Left renal pelvis (tissue), 4 donors: ENCODE data around the gene ARNT2. TPM values are rescaled to one million over a fixed set of nuclear protein-coding genes. Genes with fewer than 3 reads are reported as not detected.

Experiments used
- DNase-seq, 4 donors: peaks; one replicate each; pipeline ENCODE4 v3.0.0-alpha.2; 2013; ENCODE audit warnings: low read depth in 4 of 4, low spot score in 3 of 4
- polyA plus RNA-seq, 4 donors: library from polyadenylated mRNA; unstranded; fragments of 120-200 nt; gene quantifications; one replicate each; pipeline ENCODE4 v1.2.1, GENCODE V29; 2013; ENCODE audit not compliant: insufficient read length in 4 of 4

Gene ARNT2
- polyA plus RNA-seq, 4 donors: 26.7 to 61.5 (median 54.8) TPM

- no peak for DNase-seq
Observed at GRCh38 chr15:80462836-80463512, 58.8 kb downstream of the ARNT2 start.

GRCh38 chr15:80464951-80465625 is 60.9 kb downstream of the ARNT2 start:
- DNase-seq: no peak

- no peak for DNase-seq
Observed at GRCh38 chr15:80465626-80466005, 61.4 kb downstream of the ARNT2 start.

- DNase-seq: no peak
Observed at GRCh38 chr15:80466543-80466942, 62.4 kb downstream of the ARNT2 start.

- DNase-seq: no peak
Observed at GRCh38 chr15:80467311-80467714, 63.1 kb downstream of the ARNT2 start.

GRCh38 chr15:80468796-80469195 is 64.6 kb downstream of the ARNT2 start:
- no peak for DNase-seq

- no peak for DNase-seq
Observed at GRCh38 chr15:80471881-80472280, 67.7 kb downstream of the ARNT2 start.

- DNase-seq: no peak
Observed at GRCh38 chr15:80473286-80474223, 69.4 kb downstream of the ARNT2 start.

- no peak for DNase-seq
Observed at GRCh38 chr15:80474224-80475215, 70.3 kb downstream of the ARNT2 start.

- no peak for DNase-seq
Observed at GRCh38 chr15:80475572-80475971, 71.4 kb downstream of the ARNT2 start.

GRCh38 chr15:80476036-80476435 is 71.9 kb downstream of the ARNT2 start:
- DNase-seq: no peak

GRCh38 chr15:80478075-80478474 is 73.9 kb downstream of the ARNT2 start:
- DNase-seq: no peak

GRCh38 chr15:80479191-80479590 is 75.0 kb downstream of the ARNT2 start:
- no peak for DNase-seq

- no peak for DNase-seq
Observed at GRCh38 chr15:80480171-80480811, 76.1 kb downstream of the ARNT2 start.

- DNase-seq: no peak
Observed at GRCh38 chr15:80480909-80481308, 76.7 kb downstream of the ARNT2 start.

GRCh38 chr15:80482696-80483095 is 78.5 kb downstream of the ARNT2 start:
- DNase-seq: no peak

GRCh38 chr15:80483725-80484161 is 79.6 kb downstream of the ARNT2 start:
- DNase-seq: no peak

GRCh38 chr15:80484333-80484864 is 80.2 kb downstream of the ARNT2 start:
- no peak for DNase-seq
